H9 (cell line): ENCODE results near the gene ZNF292. TPM values are rescaled to one million over a fixed set of nuclear protein-coding genes. Genes with fewer than 3 reads are reported as not detected.

Experiments
- DNase-seq: peaks from one replicate; pipeline ENCODE4 v3.0.0-alpha.2; 2017
- H2AFZ ChIP-seq: one replicate; pipeline ENCODE4 v1.6.1; 2013; ENCODE audit warnings: mild to moderate bottlenecking, low read length, control low read depth, moderate library complexity
- H2AK5ac ChIP-seq: 2 replicates; pipeline ENCODE4 v1.6.1; 2013; ENCODE audit warnings: low read length, control low read depth, mixed read lengths; ENCODE audit not compliant: insufficient read length
- H2BK120ac ChIP-seq: one replicate; pipeline ENCODE4 v1.6.1; 2013; ENCODE audit warnings: low read depth, mild to moderate bottlenecking, low read length, control low read depth, inconsistent platforms; ENCODE audit not compliant: poor library complexity, severe bottlenecking
- H2BK12ac ChIP-seq: 2 replicates; pipeline ENCODE4 v1.6.1; 2013; ENCODE audit warnings: low read length, control low read depth, mixed read lengths, low read depth; ENCODE audit not compliant: insufficient read length
- H2BK15ac ChIP-seq: 2 replicates; pipeline ENCODE4 v1.6.1; 2013; ENCODE audit warnings: low read depth, low read length, control low read depth
- H2BK20ac ChIP-seq: one replicate; pipeline ENCODE4 v1.6.1; 2013; ENCODE audit warnings: low read depth, mild to moderate bottlenecking, low read length, control low read depth, inconsistent platforms; ENCODE audit not compliant: poor library complexity, severe bottlenecking
- H2BK5ac ChIP-seq: 2 replicates; pipeline ENCODE4 v1.6.1; 2013; ENCODE audit warnings: low read length, control low read depth, mixed read lengths; ENCODE audit not compliant: insufficient read length
- H3K14ac ChIP-seq: 2 replicates; pipeline ENCODE4 v1.6.1; 2013; ENCODE audit warnings: low read length, control low read depth; ENCODE audit not compliant: insufficient read depth
- H3K18ac ChIP-seq: 2 replicates; pipeline ENCODE4 v1.6.1; 2013; ENCODE audit warnings: low read depth, mild to moderate bottlenecking, mixed read lengths, low read length, control low read depth; ENCODE audit not compliant: insufficient read length
- H3K23ac ChIP-seq: 2 replicates; pipeline ENCODE4 v1.6.1; 2013; ENCODE audit warnings: low read length, control low read depth, mixed read lengths, low read depth; ENCODE audit not compliant: insufficient read length
- H3K23me2 ChIP-seq: 2 replicates; pipeline ENCODE4 v1.6.1; 2013; ENCODE audit warnings: low read depth, mild to moderate bottlenecking, mixed read lengths, low read length, control low read depth; ENCODE audit not compliant: insufficient read length, poor library complexity, severe bottlenecking
- H3K27ac ChIP-seq: 2 replicates; pipeline ENCODE4 v1.5.1; 2013; ENCODE audit warnings: low read length, control low read depth, mixed read lengths, low read depth; ENCODE audit not compliant: insufficient read length
- H3K27me3 ChIP-seq: 2 replicates; pipeline ENCODE4 v1.6.1; 2013; ENCODE audit warnings: low read length, control low read depth, inconsistent platforms; ENCODE audit not compliant: insufficient read depth
- H3K4ac ChIP-seq: 2 replicates; pipeline ENCODE4 v1.6.1; 2013; ENCODE audit warnings: low read depth, mild to moderate bottlenecking, control low read depth, inconsistent platforms, low read length, moderate library complexity
- H3K4me1 ChIP-seq: 2 replicates; pipeline ENCODE4 v1.6.1; 2013; ENCODE audit warnings: low read length, control low read depth, inconsistent platforms; ENCODE audit not compliant: insufficient read depth
- H3K4me2 ChIP-seq: 2 replicates; pipeline ENCODE4 v1.6.1; 2013; ENCODE audit warnings: low read length, control low read depth, mixed read lengths; ENCODE audit not compliant: insufficient read length, insufficient read depth
- H3K56ac ChIP-seq: 2 replicates; pipeline ENCODE4 v1.6.1; 2013; ENCODE audit warnings: low read depth, mild to moderate bottlenecking, mixed read lengths, low read length, control low read depth; ENCODE audit not compliant: insufficient read length
- H3K79me1 ChIP-seq: 2 replicates; pipeline ENCODE4 v1.6.1; 2013; ENCODE audit warnings: low read depth, mild to moderate bottlenecking, moderate library complexity, low read length, control low read depth, inconsistent platforms; ENCODE audit not compliant: insufficient read depth, poor library complexity, severe bottlenecking
- H3K79me2 ChIP-seq: 2 replicates; pipeline ENCODE4 v1.6.1; 2013; ENCODE audit warnings: low read length, control low read depth, inconsistent platforms; ENCODE audit not compliant: insufficient read depth
- H3K9ac ChIP-seq: 2 replicates; pipeline ENCODE4 v1.6.1; 2013; ENCODE audit warnings: low read length, control low read depth, mixed read lengths; ENCODE audit not compliant: insufficient read length; ENCODE audit errors: extremely low read depth
- H3K9me3 ChIP-seq: one replicate; pipeline ENCODE4 v1.6.1; 2013; ENCODE audit warnings: low read depth, low read length, inconsistent platforms; ENCODE audit not compliant: control insufficient read depth
- H3T11ph ChIP-seq: one replicate; pipeline ENCODE4 v1.6.1; 2013; ENCODE audit warnings: mild to moderate bottlenecking, low read length, control low read depth, inconsistent platforms
- H4K20me1 ChIP-seq: one replicate; pipeline ENCODE4 v1.6.1; 2013; ENCODE audit not compliant: control insufficient read depth, insufficient read length, insufficient read depth
- H4K5ac ChIP-seq: 2 replicates; pipeline ENCODE4 v1.6.1; 2013; ENCODE audit warnings: low read depth, mild to moderate bottlenecking, mixed read lengths, low read length, control low read depth; ENCODE audit not compliant: insufficient read length
- H4K8ac ChIP-seq: replicated peaks from 2 replicates; pipeline ENCODE4 v1.6.1; 2013; ENCODE audit warnings: low read length, control low read depth, mixed read lengths, low read depth; ENCODE audit not compliant: insufficient read length
- H4K91ac ChIP-seq: 2 replicates; pipeline ENCODE4 v1.6.1; 2013; ENCODE audit warnings: low read depth, mild to moderate bottlenecking, moderate library complexity, mixed read lengths, low read length, control low read depth; ENCODE audit not compliant: insufficient read length
- H3K27ac Mint-ChIP-seq, 3 experiments: 2 replicates in 2 of 3; 3 replicates in 1 of 3; pipeline ENCODE4 v1.8.0; 2020 to 2021; ENCODE audit warnings: mixed read lengths in 3 of 3, mild to moderate bottlenecking in 1 of 3, moderate library complexity in 1 of 3
- H3K27me3 Mint-ChIP-seq: 2 replicates; pipeline ENCODE4 v1.8.0; 2021; ENCODE audit warnings: low read depth, mild to moderate bottlenecking, moderate library complexity, mixed read lengths
- H3K36me3 Mint-ChIP-seq, 3 experiments: 2 replicates in 2 of 3; 3 replicates in 1 of 3; pipeline ENCODE4 v1.8.0; 2020 to 2021; ENCODE audit warnings: low read depth in 3 of 3, mixed read lengths in 3 of 3; ENCODE audit not compliant: insufficient read depth in 1 of 3
- H3K4me1 Mint-ChIP-seq, 2 experiments: 2 replicates each; pipeline ENCODE4 v1.8.0; 2020; ENCODE audit warnings: mixed read lengths in 2 of 2
- H3K4me3 Mint-ChIP-seq, 2 experiments: 2 replicates in 1 of 2; 3 replicates in 1 of 2; pipeline ENCODE4 v1.8.0; 2020 to 2021; ENCODE audit warnings: mild to moderate bottlenecking in 2 of 2, mixed read lengths in 2 of 2, moderate library complexity in 1 of 2
- H3K9me3 Mint-ChIP-seq, 2 experiments: 2 replicates in 1 of 2; 3 replicates in 1 of 2; pipeline ENCODE4 v1.8.0; 2020; ENCODE audit warnings: mild to moderate bottlenecking in 2 of 2, mixed read lengths in 2 of 2, moderate library complexity in 1 of 2
- CTCF ChIP-seq: fragments of 200-600 bp; sonication (generic); conservative IDR thresholded peaks from 3 replicates; pipeline ENCODE4 v1.8.0; 2021; ENCODE audit warnings: antibody characterized with exemption, mild to moderate bottlenecking
- total RNA-seq: library from RNA; stranded (reverse); gene quantifications from 2 replicates; pipeline ENCODE4 v1.2.1, GENCODE V29; 2021

Gene ZNF292
- total RNA-seq, 1 experiment from 2014 or later, result 38.7 TPM

GRCh38 chr6:87212596-87212995 is 57.2 kb downstream of the ZNF292 start:
- H3T11ph ChIP-seq, result no peak overlapping the region
- TF ChIP-seq CTCF, result no peak
- no peak overlapping the region for H2BK15ac ChIP-seq
- H2BK120ac ChIP-seq, result no peak overlapping the region
- H3K9me3 ChIP-seq, result no peaks in the 10 kb centered on the region
- no peak overlapping the region for H2BK5ac ChIP-seq
- peaks cover 67 to 70% of the 10 kb centered on the region in 2 experiments for H3K4me1 Mint-ChIP-seq
- peaks cover 6% of the 10 kb centered on the region for H3K79me1 ChIP-seq
- H4K5ac ChIP-seq, result no peak overlapping the region
- no peak overlapping the region for H4K91ac ChIP-seq
- no peak overlapping the region for H3K23ac ChIP-seq
- no peak overlapping the region for H3K4ac ChIP-seq
- DNase-seq, result no peak
- H3K4me3 Mint-ChIP-seq, result no peak overlapping the region
- no peak overlapping the region for H3K14ac ChIP-seq
- H3K4me1 ChIP-seq, result peaks cover 15% of the 10 kb centered on the region
- H3K56ac ChIP-seq, result no peak overlapping the region
- H3K36me3 Mint-ChIP-seq, result peaks cover 1 to 16% (median 11%) of the 10 kb centered on the region in 3 experiments; a peak in 5 of 7 replicates
- no peak overlapping the region for H2AFZ ChIP-seq
- peak overlapping the region; percentile 29 for H3K4me2 ChIP-seq
- H3K9ac ChIP-seq, result no peak overlapping the region
- H3K23me2 ChIP-seq, result peaks cover 2% of the 10 kb centered on the region
- H3K27ac ChIP-seq, result no peak overlapping the region
- no peak overlapping the region for H2AK5ac ChIP-seq
- no peak overlapping the region for H2BK20ac ChIP-seq
- H3K27ac Mint-ChIP-seq, result peak overlapping the region; percentile 12 to 87 (median 78); a peak in 4 of 7 replicates
- peaks cover 9% of the 10 kb centered on the region; the same call in 1 of the 2 replicates for H3K79me2 ChIP-seq
- no peak overlapping the region for H3K18ac ChIP-seq
- H4K8ac ChIP-seq, result no peak overlapping the region
- H4K20me1 ChIP-seq, result no peaks in the 10 kb centered on the region
- H3K27me3 ChIP-seq, result no peaks in the 10 kb centered on the region
- H3K9me3 Mint-ChIP-seq, result no peaks in the 10 kb centered on the region
- no peak overlapping the region for H2BK12ac ChIP-seq
- H3K27me3 Mint-ChIP-seq, result no peaks in the 10 kb centered on the region
